Lower leg skin (tissue), 4 donors: ENCODE results near the gene ASF1A. TPM values are rescaled to one million over a fixed set of nuclear protein-coding genes. Genes with fewer than 3 reads are reported as not detected.

ENCODE experiments used
- DNase-seq, 2 donors: peaks; one replicate each; pipeline ENCODE4 v3.0.0-alpha.2; 2019; ENCODE audit warnings: low spot score in 2 of 2
- H3K4me3 ChIP-seq: fragments of 200-600 bp; sonication (generic); 2 replicates; pipeline ENCODE4 v1.5.1; 2017; ENCODE audit warnings: mild to moderate bottlenecking, low read depth; ENCODE audit not compliant: poor library complexity, severe bottlenecking
- CTCF ChIP-seq, 3 donors: fragments of 450-650 bp; IDR thresholded peaks; one replicate each; pipeline ENCODE4 v1.5.1; 2016; ENCODE audit warnings: antibody characterized with exemption in 3 of 3, mild to moderate bottlenecking in 3 of 3, moderate library complexity in 2 of 3
- POLR2A ChIP-seq, 2 donors: fragments of 450-650 bp; IDR thresholded peaks; one replicate each; pipeline ENCODE4 v1.6.1; 2016 to 2017; ENCODE audit warnings: antibody characterized with exemption in 2 of 2, mild to moderate bottlenecking in 1 of 2, moderate library complexity in 1 of 2
- WGBS, 2 donors: methylation state at CpG; one replicate each; pipeline ENCODE4 v1.1.5; 2018; 5-methylcytosine and 5-hydroxymethylcytosine counted together
- intact Hi-C: fragments of 100-400 bp; cut with DNase I; formaldehyde crosslinking; loops from one replicate; pipeline ENCODE4 v1.15.0; 2023; ENCODE audit warnings: low total_unique reads
- total RNA-seq, 4 donors: library from RNA; depleted of rRNA; stranded (reverse); fragments of >200 nt; gene quantifications; one replicate each; pipeline ENCODE4 v1.1.0, GENCODE V29; 2016

ASF1A gene
- total RNA-seq, 4 donors from 2014 or later: 6.9 to 15.4 (median 11.6) TPM

GRCh38 chr6:118875672-118876071 is 18.3 kb upstream of the ASF1A start:
- no peak for TF ChIP-seq POLR2A (IDR thresholded peaks at IDR 0.05)
- TF ChIP-seq CTCF (IDR thresholded peaks at IDR 0.05): no peak

GRCh38 chr6:118876198-118876597 is 17.8 kb upstream of the ASF1A start:
- intact Hi-C loops: no loop called here
- no peak for TF ChIP-seq CTCF (IDR thresholded peaks at IDR 0.05)
- TF ChIP-seq POLR2A (IDR thresholded peaks at IDR 0.05): no peak
- DNase-seq: no peak
- no peak overlapping the region for H3K4me3 ChIP-seq
- WGBS, 2 donors: 94 to 95% methylated on average over 1 of the region's 1 CpG

More at GRCh38 chr6:118875672-118876071, 18.3 kb upstream of the ASF1A start:
- intact Hi-C loops: no loop called here
- H3K4me3 ChIP-seq: no peak overlapping the region
- DNase-seq: no peak
- WGBS, 2 donors: 92% methylated on average over 2 of the region's 2 CpGs

GRCh38 chr6:118876814-118877213 is 17.1 kb upstream of the ASF1A start:
- intact Hi-C loops: no loop called here
- DNase-seq: no peak
- TF ChIP-seq POLR2A (IDR thresholded peaks at IDR 0.05) (no peak), CTCF (IDR thresholded peaks at IDR 0.05) (no peak)
- no peak overlapping the region for H3K4me3 ChIP-seq

- WGBS, 2 donors: 87 to 91% methylated on average over 2 of the region's 2 CpGs
- no peak overlapping the region for H3K4me3 ChIP-seq
- no peak for DNase-seq
- TF ChIP-seq POLR2A (IDR thresholded peaks at IDR 0.05) (no peak), CTCF (IDR thresholded peaks at IDR 0.05) (no peak)
- intact Hi-C loops: no loop called here
These were observed 16.1 kb upstream of the ASF1A start for GRCh38 chr6:118877806-118878205.

- TF ChIP-seq CTCF (IDR thresholded peaks at IDR 0.05) (no peak), POLR2A (IDR thresholded peaks at IDR 0.05) (no peak)
- intact Hi-C loops: no loop called here
- WGBS, 2 donors: 87 to 91% methylated on average over 9 of the region's 9 CpGs
- H3K4me3 ChIP-seq: no peak overlapping the region
- no peak for DNase-seq
These were observed 12.3 kb upstream of the ASF1A start for GRCh38 chr6:118881440-118882313.
